ENCODE measurements around the gene NAV1. TPM values are rescaled to one million over a fixed set of nuclear protein-coding genes. Genes with fewer than 3 reads are reported as not detected.
A peak's percentile ranks its signal among the peaks of the same experiment; 100 is the strongest.

Gene NAV1
- total and polyA plus RNA-seq, 9 of the 15 experiments (the other 6 are each of a cell fraction or from before 2014, with no cell fraction given), result 0.91 to 16.8 (median 3.2) TPM

- TF ChIP-seq ZNF79 (CRISPR knock-in tag; IDR thresholded peaks at IDR 0.05; ENCODE audit: low read depth), result peak; percentile 40; the same call in 1 of the 2 replicates
- peak; percentile 83 for TF ChIP-seq MBD2 (IDR thresholded peaks at IDR 0.05; ENCODE audit: borderline replicate concordance, low read depth)
- no peak for TF ChIP-seq FOXP4 (CRISPR knock-in tag; IDR thresholded peaks at IDR 0.05; ENCODE audit: borderline replicate concordance)
- TF ChIP-seq FOXA3 (CRISPR knock-in tag; conservative IDR thresholded peaks at IDR 0.05 in 1 of 2, IDR thresholded peaks at IDR 0.05 in 1 of 2), result 0 out of 4 replicates have a peak, but pooled peaks of 1 of the 2 experiments have one; percentile 32
- TF ChIP-seq CREBBP (IDR thresholded peaks at IDR 0.05; ENCODE audit: low read depth, low read length), result no peak
- TF ChIP-seq RBM15 (IDR thresholded peaks at IDR 0.05; ENCODE audit: insufficient read depth, low read length), result no peak
- TF ChIP-seq RAD51 (IDR thresholded peaks at IDR 0.05; ENCODE audit: borderline replicate concordance, low read depth), result no peak; the same call in 1 of the 2 replicates
- peak; percentile 65; the same call in 1 of the 2 replicates for TF ChIP-seq HBP1 (CRISPR knock-in tag; IDR thresholded peaks at IDR 0.05)
- peak; percentile 67; the same call in 1 of the 2 replicates for TF ChIP-seq PHF21A (IDR thresholded peaks at IDR 0.05; ENCODE audit: borderline replicate concordance, low read depth)
- peak; percentile 88 for TF ChIP-seq ZNF583 (CRISPR knock-in tag; IDR thresholded peaks at IDR 0.05)
- no peak for TF ChIP-seq ZNF431 (CRISPR knock-in tag; IDR thresholded peaks at IDR 0.05)
- no peak for TF ChIP-seq NR4A1 (CRISPR knock-in tag; IDR thresholded peaks at IDR 0.05)
- TF ChIP-seq NR4A1 (tag; IDR thresholded peaks at IDR 0.05), result peak; percentile 81
- no peak for TF ChIP-seq MBD1 (CRISPR knock-in tag; IDR thresholded peaks at IDR 0.05)
Observed at GRCh38 chr1:201578008-201578888, 39.3 kb downstream of the NAV1 start (continued).

All from K562 (cell line).